ENCODE results near the gene RXRA. TPM values are rescaled to one million over a fixed set of nuclear protein-coding genes. Genes with fewer than 3 reads are reported as not detected.

Gene RXRA
- total and polyA plus RNA-seq, 2 donors (not counting 3 experiments of a cell fraction or from before 2014, with no cell fraction given), result 15.4 to 37.4 TPM

GRCh38 chr9:134437403-134438194 is 111.3 kb downstream of the RXRA start:
- CTCF ChIA-PET, result interaction anchor here (1.3 to 1.7 kb wide), 2 partner anchors 266 to 267 kb away, joined by 5 read pairs; no protein-coding TSS in a partner anchor
- FAIRE-seq, result no peak

More at GRCh38 chr9:134437403-134438194, 111.3 kb downstream of the RXRA start:
- no peak for DNase-seq (ENCODE audit: low read depth, low spot score)
- H3K9me1 ChIP-seq (replicated peaks; ENCODE audit: control insufficient read depth, extremely low read depth, insufficient read depth, low read length), result no peaks in the 10 kb centered on the region
- peaks cover 4 to 8% of the 10 kb centered on the region in 2 experiments for H3K36me3 ChIP-seq (ENCODE audit: control insufficient read depth in 2 of 2, extremely low read depth in 1 of 2, insufficient read depth in 2 of 2, low read length in 2 of 2)
- H3K79me2 ChIP-seq (ENCODE audit: control insufficient read depth, insufficient read depth, low read length), result no peaks in the 10 kb centered on the region
- BruUV-seq (replicated peaks), result no TSS peak
- intact Hi-C loops (cut with micrococcal nuclease), result no loop called here
- H3K27ac ChIP-seq (ENCODE audit: insufficient read depth, low read depth, low read length), result no peak overlapping the region
- H4K20me1 ChIP-seq (replicated peaks; ENCODE audit: control insufficient read depth, extremely low read depth, insufficient read depth, low read length), result no peaks in the 10 kb centered on the region
- TF ChIP-seq JUN (IDR thresholded peaks at IDR 0.05; ENCODE audit: borderline replicate concordance, insufficient read depth, insufficient read length, low read depth) (no peak), EZH2 (IDR thresholded peaks at IDR 0.05; ENCODE audit: borderline replicate concordance, low read depth, low read length, severe bottlenecking) (no peak), FOS (IDR thresholded peaks at IDR 0.05; ENCODE audit: borderline replicate concordance, insufficient read depth, low read length) (no peak), MAX (IDR thresholded peaks at IDR 0.05; ENCODE audit: insufficient read depth, insufficient read length) (no peak), GATA2 (IDR thresholded peaks at IDR 0.05; ENCODE audit: insufficient read depth, insufficient read length, low read depth, low read length) (no peak), CTCF (IDR thresholded peaks at IDR 0.05; ENCODE audit: extremely low read depth in 1 of 2, insufficient read depth in 1 of 2, low read depth in 1 of 2, low read length in 2 of 2) (no peak), POLR2A (IDR thresholded peaks at IDR 0.05; ENCODE audit: low read depth, low read length) (no peak), POLR2AphosphoS5 (IDR thresholded peaks at IDR 0.05; ENCODE audit: insufficient read depth, low read depth, low read length) (no peak), MYC (IDR thresholded peaks at IDR 0.05; ENCODE audit: low read depth, low read length) (no peak)
- no peak overlapping the region for H3K4me3 ChIP-seq (replicated peaks in 1 of 3; ENCODE audit: insufficient read depth in 1 of 3, low read depth in 1 of 3, low read length in 3 of 3)
- dilution Hi-C loops (cut with MboI; ENCODE audit: extremely low pct_ligation_motif_present, low sequenced_read_pairs), result no loop called here
- POLR2A ChIA-PET, result no interaction called here
- peaks cover 0 to 4% of the 10 kb centered on the region in 2 experiments for H3K27me3 ChIP-seq (ENCODE audit: control insufficient read depth in 2 of 2, insufficient read depth in 2 of 2, low read length in 2 of 2)
- H3K4me2 ChIP-seq (ENCODE audit: insufficient read depth, low read length), result no peak overlapping the region
- no peaks in the 10 kb centered on the region for H3K9me3 ChIP-seq (replicated peaks; ENCODE audit: control insufficient read depth, insufficient read depth, low read length)
- H3K9ac ChIP-seq (replicated peaks; ENCODE audit: extremely low read depth, insufficient read depth, low read length), result no peak overlapping the region
- H2AFZ ChIP-seq (ENCODE audit: low read depth, low read length), result no peak overlapping the region
- H3K4me1 ChIP-seq (ENCODE audit: control insufficient read depth, extremely low read depth, insufficient read depth, low read length), result peaks cover 7% of the 10 kb centered on the region

Measured in endothelial cell of umbilical vein (primary cell).